Nephron progenitor cell (in vitro differentiated cells): Measurements from ENCODE around the gene C2orf74.

Source experiments
- DNase-seq: peaks from one replicate; pipeline ENCODE4 v3.0.0; 2021
- H3K27ac Mint-ChIP-seq: 2 replicates; pipeline ENCODE4 v1.8.0; 2021; ENCODE audit warnings: mild to moderate bottlenecking, moderate library complexity, mixed read lengths
- H3K27me3 Mint-ChIP-seq: 2 replicates; pipeline ENCODE4 v1.8.0; 2021; ENCODE audit warnings: mild to moderate bottlenecking, low read depth, mixed read lengths; ENCODE audit not compliant: poor library complexity
- H3K36me3 Mint-ChIP-seq: 2 replicates; pipeline ENCODE4 v1.8.0; 2021; ENCODE audit warnings: low read depth, mixed read lengths
- H3K4me1 Mint-ChIP-seq: 2 replicates; pipeline ENCODE4 v1.8.0; 2021; ENCODE audit warnings: mixed read lengths
- H3K4me3 Mint-ChIP-seq: 2 replicates; pipeline ENCODE4 v1.8.0; 2021; ENCODE audit warnings: mild to moderate bottlenecking, moderate library complexity, mixed read lengths
- H3K9me3 Mint-ChIP-seq: 2 replicates; pipeline ENCODE4 v1.8.0; 2021; ENCODE audit warnings: mild to moderate bottlenecking, moderate library complexity, mixed read lengths
- TF ChIP-seq, protein P1 (sequence below): fragments of 200-600 bp; sonication (generic); IDR thresholded peaks from 2 replicates; pipeline ENCODE4 v1.5.0; 2021; ENCODE audit warnings: antibody characterized with exemption

Gene C2orf74

DNA sequence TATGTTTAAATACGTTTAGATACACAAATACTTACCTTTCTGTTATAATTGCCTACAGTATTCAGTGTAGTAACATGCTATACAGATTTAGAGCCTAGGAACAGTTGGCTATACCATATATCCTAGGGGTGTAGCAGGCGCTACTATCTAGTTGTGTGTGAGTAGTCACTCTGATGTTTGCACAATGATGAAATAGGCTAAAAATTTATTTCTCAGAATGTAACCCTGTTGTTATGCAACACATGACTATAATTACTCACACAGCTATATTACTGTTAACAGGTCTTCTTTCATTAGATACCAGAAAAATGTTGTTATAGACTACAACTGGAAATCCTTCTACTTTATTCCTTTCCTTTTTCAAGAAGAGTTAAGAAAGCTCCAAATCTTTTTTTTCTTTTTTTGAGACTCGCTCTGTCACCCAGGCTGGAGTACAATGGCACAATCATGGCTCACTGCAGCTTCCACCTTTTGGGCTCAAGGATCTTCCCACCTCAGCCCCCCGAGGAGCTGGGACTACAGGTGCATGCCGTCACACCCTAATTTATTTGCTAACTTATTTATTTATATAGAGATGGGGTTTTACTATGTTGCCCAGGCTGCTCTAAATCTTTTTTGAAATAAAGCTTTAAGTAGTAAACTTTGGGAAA is 48.5 kb downstream of the C2orf74 start:
- Mint-ChIP-seq H3K27ac (no peak overlapping the region), H3K27me3 (no peaks in the 10 kb centered on the region), H3K4me3 (no peak overlapping the region), H3K9me3 (no peaks in the 10 kb centered on the region), H3K4me1 (no peaks in the 10 kb centered on the region), H3K36me3 (peaks cover 49% of the 10 kb centered on the region)
- TF ChIP-seq, protein P1, sequence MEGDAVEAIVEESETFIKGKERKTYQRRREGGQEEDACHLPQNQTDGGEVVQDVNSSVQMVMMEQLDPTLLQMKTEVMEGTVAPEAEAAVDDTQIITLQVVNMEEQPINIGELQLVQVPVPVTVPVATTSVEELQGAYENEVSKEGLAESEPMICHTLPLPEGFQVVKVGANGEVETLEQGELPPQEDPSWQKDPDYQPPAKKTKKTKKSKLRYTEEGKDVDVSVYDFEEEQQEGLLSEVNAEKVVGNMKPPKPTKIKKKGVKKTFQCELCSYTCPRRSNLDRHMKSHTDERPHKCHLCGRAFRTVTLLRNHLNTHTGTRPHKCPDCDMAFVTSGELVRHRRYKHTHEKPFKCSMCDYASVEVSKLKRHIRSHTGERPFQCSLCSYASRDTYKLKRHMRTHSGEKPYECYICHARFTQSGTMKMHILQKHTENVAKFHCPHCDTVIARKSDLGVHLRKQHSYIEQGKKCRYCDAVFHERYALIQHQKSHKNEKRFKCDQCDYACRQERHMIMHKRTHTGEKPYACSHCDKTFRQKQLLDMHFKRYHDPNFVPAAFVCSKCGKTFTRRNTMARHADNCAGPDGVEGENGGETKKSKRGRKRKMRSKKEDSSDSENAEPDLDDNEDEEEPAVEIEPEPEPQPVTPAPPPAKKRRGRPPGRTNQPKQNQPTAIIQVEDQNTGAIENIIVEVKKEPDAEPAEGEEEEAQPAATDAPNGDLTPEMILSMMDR: no peak
- DNase-seq: no peak

DNA sequence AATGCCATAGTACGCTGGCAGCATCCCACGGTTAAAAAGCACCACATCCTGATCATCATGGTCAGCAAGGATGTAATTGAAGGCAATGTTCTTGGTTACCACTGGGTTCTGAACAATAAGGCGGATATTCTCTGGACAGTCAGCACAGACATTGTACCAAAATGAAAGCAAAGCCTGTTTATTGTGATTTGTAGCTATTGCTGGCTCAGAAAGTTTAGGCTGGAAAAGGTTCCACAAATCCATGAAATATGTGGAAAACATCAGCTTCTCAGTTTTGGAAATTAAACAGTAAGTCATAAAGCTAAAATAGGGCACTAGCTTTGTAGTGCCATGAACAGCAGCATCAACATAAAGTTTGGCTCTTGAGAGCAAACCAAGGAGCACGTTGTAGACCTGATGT is 52.2 kb downstream of the C2orf74 start:
- TF ChIP-seq, protein P1: no peak
- Mint-ChIP-seq H3K27ac (peak overlapping the region; percentile 42), H3K36me3 (peaks cover 40% of the 10 kb centered on the region)

More for the DNA sequence above, 52.2 kb downstream of the C2orf74 start:
- Mint-ChIP-seq H3K27me3 (no peaks in the 10 kb centered on the region), H3K4me3 (no peak overlapping the region), H3K4me1 (no peaks in the 10 kb centered on the region), H3K9me3 (no peaks in the 10 kb centered on the region)
- DNase-seq: no peak
